IPS-NIHi7 (cell line): Measurements from ENCODE around the gene CFAP20DC.
"Not testable (repeated sequence)": the region's sequence is repeated elsewhere in the genome, so short reads cannot be mapped to it uniquely, and the experiment has no call there.

ENCODE experiments used
- DNase-seq: peaks from one replicate; pipeline ENCODE4 v3.0.0; 2012; ENCODE audit warnings: mixed read lengths; ENCODE audit errors: extremely low spot score

CFAP20DC gene

GRCh38 chr3:58963928-58964503 lies 85.8 kb downstream of the CFAP20DC start:
- DNase-seq, result no peak

- no peak for DNase-seq
Observed at GRCh38 chr3:58962816-58963215, 87.0 kb downstream of the CFAP20DC start.

- no peak for DNase-seq
Observed at GRCh38 chr3:58962040-58962651, 87.7 kb downstream of the CFAP20DC start.

- no peak for DNase-seq
Observed at GRCh38 chr3:58955308-58955707, 94.5 kb downstream of the CFAP20DC start.

- DNase-seq, result no peak
Observed at GRCh38 chr3:58953288-58953687, 96.5 kb downstream of the CFAP20DC start.

GRCh38 chr3:58952128-58952917 lies 97.5 kb downstream of the CFAP20DC start:
- DNase-seq, result no peak

GRCh38 chr3:58948018-58948417 lies 101.8 kb downstream of the CFAP20DC start:
- DNase-seq, result no peak

GRCh38 chr3:58946875-58947274 lies 103.0 kb downstream of the CFAP20DC start:
- no peak for DNase-seq

- no peak for DNase-seq
Observed at GRCh38 chr3:58938057-58938456, 111.8 kb downstream of the CFAP20DC start.

GRCh38 chr3:58924578-58924977 lies 125.2 kb downstream of the CFAP20DC start:
- DNase-seq, result no peak

- DNase-seq, result no peak
Observed at GRCh38 chr3:58900386-58900785, 149.4 kb downstream of the CFAP20DC start.

GRCh38 chr3:58899953-58900298 lies 149.9 kb downstream of the CFAP20DC start:
- DNase-seq, result no peak

GRCh38 chr3:58899159-58899952 lies 150.5 kb downstream of the CFAP20DC start:
- DNase-seq, result peak; percentile 9

- DNase-seq, result no peak
Observed at GRCh38 chr3:58898513-58898912, 151.3 kb downstream of the CFAP20DC start.

- DNase-seq, result no peak
Observed at GRCh38 chr3:58897646-58898045, 152.2 kb downstream of the CFAP20DC start.

GRCh38 chr3:58895678-58896077 lies 154.1 kb downstream of the CFAP20DC start:
- not testable (repeated sequence) for DNase-seq

GRCh38 chr3:58892526-58892925 lies 157.3 kb downstream of the CFAP20DC start:
- DNase-seq, result not testable (repeated sequence)

- no peak for DNase-seq
Observed at GRCh38 chr3:58888087-58888486, 161.7 kb downstream of the CFAP20DC start.

GRCh38 chr3:58884453-58884852 lies 165.4 kb downstream of the CFAP20DC start:
- DNase-seq, result no peak

- no peak for DNase-seq
Observed at GRCh38 chr3:58880182-58880581, 169.6 kb downstream of the CFAP20DC start.

GRCh38 chr3:58874795-58875194 lies 175.0 kb downstream of the CFAP20DC start:
- DNase-seq, result no peak

GRCh38 chr3:58874248-58874741 lies 175.5 kb downstream of the CFAP20DC start:
- DNase-seq, result no peak
